GM18508 (cell line): ENCODE data around the gene SEMA3E.
A peak's percentile ranks its signal among the peaks of the same experiment; 100 is the strongest.

Experiments
- ATAC-seq: cut with Tn5 transposase; IDR thresholded peaks from one replicate; pipeline ENCODE4 v1.9.1; 2021; ENCODE audit warnings: moderate number of reproducible peaks; ENCODE audit not compliant: insufficient read depth, unreplicated experiment

The SEMA3E gene

GRCh38 chr7:83410989-83411591 is 237.8 kb downstream of the SEMA3E start:
- ATAC-seq = peak; percentile 63

- ATAC-seq = no peak
Observed at GRCh38 chr7:83394776-83395175, 254.2 kb downstream of the SEMA3E start.

DNA sequence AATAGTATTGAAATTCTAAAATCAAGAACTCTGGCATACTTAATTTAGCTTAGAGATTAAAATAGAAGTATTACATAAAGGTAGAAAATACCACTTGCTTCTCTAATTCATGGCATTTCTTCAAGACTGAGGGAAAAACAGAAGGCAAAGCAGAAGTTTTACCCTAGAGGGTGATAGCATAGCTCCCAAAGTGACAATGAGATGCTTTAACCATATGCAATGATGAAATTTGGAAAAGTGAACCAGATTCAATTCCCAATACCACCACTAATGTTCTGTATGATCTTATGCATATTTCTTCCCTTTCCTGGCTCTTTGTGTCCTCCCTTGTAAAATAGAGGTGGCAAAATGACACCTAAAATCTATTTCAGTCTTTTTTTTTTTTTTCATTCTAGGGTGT is 260.5 kb downstream of the SEMA3E start:
- ATAC-seq = no peak

GRCh38 chr7:83366629-83367028 is 282.3 kb downstream of the SEMA3E start:
- no peak for ATAC-seq

- no peak for ATAC-seq
Observed at GRCh38 chr7:83365746-83366145, 283.2 kb downstream of the SEMA3E start.

GRCh38 chr7:83362871-83363550 is 285.9 kb downstream of the SEMA3E start:
- ATAC-seq = no peak

DNA sequence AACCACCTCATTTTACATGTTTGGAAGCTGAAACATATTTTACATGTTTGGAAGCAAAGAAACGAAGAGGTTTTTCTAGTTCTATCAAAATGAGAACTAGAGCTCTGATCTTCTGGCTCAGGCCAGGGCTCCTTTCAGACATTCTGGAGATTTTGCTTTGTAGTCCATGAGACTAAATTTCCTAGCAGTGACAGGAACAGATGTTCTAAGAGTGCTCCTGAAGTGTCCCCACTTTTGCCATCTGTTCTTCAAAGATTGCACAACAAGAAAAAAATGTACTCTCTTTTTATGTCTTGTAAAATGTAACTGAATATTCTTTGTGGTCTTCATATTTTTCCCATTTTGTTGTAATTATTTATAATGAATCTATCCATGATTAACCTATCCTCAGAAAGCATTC is 289.8 kb downstream of the SEMA3E start:
- ATAC-seq = no peak

- ATAC-seq = no peak
Observed at GRCh38 chr7:83355143-83355542, 293.8 kb downstream of the SEMA3E start.

DNA sequence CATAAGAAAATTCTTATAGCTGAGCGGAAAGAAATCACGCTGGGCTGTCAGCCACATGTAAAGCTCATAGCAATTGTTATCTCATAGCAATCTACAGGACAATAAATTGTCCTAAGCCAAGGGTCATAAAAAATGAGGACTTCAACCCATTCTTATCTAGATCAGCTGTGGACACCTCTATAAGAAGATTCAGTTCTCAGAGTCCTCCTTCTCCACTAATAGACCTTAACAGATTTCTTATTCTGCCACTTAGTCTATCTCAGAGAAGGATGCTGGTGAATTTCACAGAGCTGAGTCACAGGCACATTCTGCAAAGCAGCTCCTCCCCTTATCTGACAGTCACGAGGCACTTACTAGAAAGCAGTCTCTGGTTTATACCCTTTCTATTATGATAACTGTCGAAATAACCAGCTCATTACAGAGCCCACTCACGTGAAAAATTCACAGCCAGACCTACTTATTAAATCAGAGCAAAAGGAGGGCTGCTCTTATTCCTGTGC is 300.9 kb downstream of the SEMA3E start:
- ATAC-seq = no peak

DNA sequence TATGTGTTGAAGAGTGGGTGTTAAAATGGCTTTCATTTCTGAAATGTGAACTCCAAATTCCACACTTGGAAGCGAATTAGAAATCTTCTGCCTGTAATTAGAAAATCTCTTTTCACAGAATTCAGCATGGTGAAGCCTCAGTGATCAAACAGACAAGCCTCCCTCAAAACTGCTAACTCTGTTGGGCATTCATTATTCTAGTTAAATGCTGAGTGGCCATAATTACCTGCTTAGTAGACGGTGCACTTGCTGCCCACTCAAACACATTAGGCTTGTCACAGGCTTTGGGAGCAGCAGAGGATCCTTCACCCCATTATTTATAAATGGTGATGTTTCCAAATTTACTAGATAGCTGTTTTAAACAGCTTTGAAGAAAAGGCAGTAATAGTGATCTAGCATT is 309.0 kb downstream of the SEMA3E start:
- ATAC-seq = no peak

- ATAC-seq = no peak
Observed at GRCh38 chr7:83338277-83338950, 310.5 kb downstream of the SEMA3E start.

DNA sequence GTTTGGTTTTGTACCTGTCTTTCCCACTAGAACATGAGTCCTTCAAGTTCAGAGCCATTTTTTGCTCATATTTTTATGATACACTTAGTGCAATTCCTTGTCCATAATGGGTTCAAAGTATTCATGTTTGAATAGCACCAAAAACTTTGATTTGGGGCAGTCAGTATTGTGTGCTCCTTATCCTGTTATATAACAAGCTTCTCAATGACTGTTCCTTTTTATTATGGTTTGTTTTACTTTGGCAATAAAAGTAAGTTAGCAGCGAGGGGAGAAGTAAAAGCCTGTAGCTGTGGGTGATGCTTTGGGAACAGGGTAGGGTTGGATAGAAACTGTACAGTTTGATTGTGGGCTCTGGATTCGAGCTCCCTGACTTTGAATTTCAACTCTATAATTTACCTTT is 311.9 kb downstream of the SEMA3E start:
- ATAC-seq = no peak

- no peak for ATAC-seq
Observed at GRCh38 chr7:83326223-83326622, 322.7 kb downstream of the SEMA3E start.

DNA sequence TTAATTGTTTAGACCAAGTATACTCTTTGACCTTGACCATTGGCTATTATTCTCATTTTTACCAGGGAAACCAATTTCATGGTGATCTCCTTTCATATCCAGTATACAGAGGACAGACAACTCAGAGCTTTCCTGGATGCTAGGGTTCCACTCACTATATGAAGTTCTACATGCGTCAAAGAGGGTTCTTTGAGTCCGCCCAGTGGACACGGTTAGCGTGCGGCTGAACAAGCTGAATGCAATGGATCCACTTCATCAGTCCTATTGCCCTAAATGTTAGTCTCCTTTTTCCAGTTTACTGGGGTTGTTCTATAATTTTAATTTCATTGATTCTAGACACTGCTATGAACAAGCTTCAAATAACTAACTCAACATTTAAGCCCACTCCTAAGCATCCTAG is 323.9 kb downstream of the SEMA3E start:
- ATAC-seq = no peak

DNA sequence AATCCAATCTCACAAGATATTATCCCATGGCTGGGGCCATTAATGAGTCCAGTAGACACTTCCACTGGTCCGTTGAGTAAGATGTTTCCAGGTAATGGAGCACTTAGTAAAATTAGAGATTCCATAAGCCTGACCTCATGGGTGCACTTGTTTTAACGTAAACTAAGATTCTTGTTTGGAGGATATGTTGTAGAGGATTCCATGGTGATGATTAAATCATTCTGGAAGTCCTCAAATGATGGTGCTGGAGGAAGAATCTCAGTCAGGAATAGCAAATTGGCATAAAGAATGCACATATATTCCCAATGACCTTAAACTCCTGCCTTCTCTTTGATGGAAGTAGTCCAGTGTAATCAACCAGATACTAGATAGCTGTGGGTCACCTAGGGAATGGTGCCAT is 324.3 kb downstream of the SEMA3E start:
- no peak for ATAC-seq

GRCh38 chr7:83321011-83321410 is 327.9 kb downstream of the SEMA3E start:
- ATAC-seq = no peak

- no peak for ATAC-seq
Observed at GRCh38 chr7:83313931-83314330, 335.0 kb downstream of the SEMA3E start.
